ENCODE data around the gene ZNF726. TPM values are rescaled to one million over a fixed set of nuclear protein-coding genes. Genes with fewer than 3 reads are reported as not detected.

Gene ZNF726
- total RNA-seq, 1 experiment from 2014 or later = not detected

- Histone ChIP-seq H3K4me3 (replicated peaks in 1 of 2; ENCODE audit: low read depth in 1 of 2, low read length in 2 of 2) (no peak overlapping the region), H3K27ac (ENCODE audit: low read depth, low read length) (no peak overlapping the region), H3K36me3 (ENCODE audit: control insufficient read depth in 1 of 2, insufficient read depth in 2 of 2, low read length in 2 of 2) (no peaks in the 10 kb centered on the region), H3K27me3 (ENCODE audit: insufficient read depth, low read length) (no peaks in the 10 kb centered on the region), H3K4me2 (ENCODE audit: low read length) (no peak overlapping the region), H3K9me3 (ENCODE audit: control insufficient read depth in 1 of 2, insufficient read depth in 1 of 2, low read depth in 1 of 2, low read length in 2 of 2) (peaks cover 0 to 20% of the 10 kb centered on the region in 2 experiments; a peak in 3 of 4 replicates), H3K9me2 (ENCODE audit: insufficient read depth) (no peaks in the 10 kb centered on the region), H3K79me2 (ENCODE audit: insufficient read depth, low read length) (no peaks in the 10 kb centered on the region), H2AFZ (ENCODE audit: low read depth, low read length, poor library complexity, severe bottlenecking) (no peak overlapping the region), H3K4me1 (ENCODE audit: control insufficient read depth in 1 of 2, insufficient read depth in 2 of 2, low read length in 2 of 2) (no peaks in the 10 kb centered on the region), H4K20me1 (ENCODE audit: insufficient read depth) (no peaks in the 10 kb centered on the region), H3K9ac (ENCODE audit: low read length) (no peak overlapping the region)
- BruUV-seq (replicated peaks) = no TSS peak
- TF ChIP-seq, protein P1, sequence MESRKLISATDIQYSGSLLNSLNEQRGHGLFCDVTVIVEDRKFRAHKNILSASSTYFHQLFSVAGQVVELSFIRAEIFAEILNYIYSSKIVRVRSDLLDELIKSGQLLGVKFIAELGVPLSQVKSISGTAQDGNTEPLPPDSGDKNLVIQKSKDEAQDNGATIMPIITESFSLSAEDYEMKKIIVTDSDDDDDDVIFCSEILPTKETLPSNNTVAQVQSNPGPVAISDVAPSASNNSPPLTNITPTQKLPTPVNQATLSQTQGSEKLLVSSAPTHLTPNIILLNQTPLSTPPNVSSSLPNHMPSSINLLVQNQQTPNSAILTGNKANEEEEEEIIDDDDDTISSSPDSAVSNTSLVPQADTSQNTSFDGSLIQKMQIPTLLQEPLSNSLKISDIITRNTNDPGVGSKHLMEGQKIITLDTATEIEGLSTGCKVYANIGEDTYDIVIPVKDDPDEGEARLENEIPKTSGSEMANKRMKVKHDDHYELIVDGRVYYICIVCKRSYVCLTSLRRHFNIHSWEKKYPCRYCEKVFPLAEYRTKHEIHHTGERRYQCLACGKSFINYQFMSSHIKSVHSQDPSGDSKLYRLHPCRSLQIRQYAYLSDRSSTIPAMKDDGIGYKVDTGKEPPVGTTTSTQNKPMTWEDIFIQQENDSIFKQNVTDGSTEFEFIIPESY (IDR thresholded peaks at IDR 0.05; ENCODE audit: extremely low read depth, insufficient replicate concordance, low read length) = no peak
- TF ChIP-seq CBX3 (IDR thresholded peaks at IDR 0.05; ENCODE audit: low read depth) = no peak
- TF ChIP-seq CTCF (IDR thresholded peaks at IDR 0.05 in 2 of 3, conservative IDR thresholded peaks at IDR 0.05 in 1 of 3; ENCODE audit: borderline replicate concordance in 1 of 3, insufficient read depth in 1 of 3, low read depth in 2 of 3, low read length in 2 of 3) = no peak
- POLR2A ChIA-PET = no interaction called here
- CTCF ChIA-PET = no interaction called here
- ATAC-seq = no peak
- intact Hi-C loops (cut with micrococcal nuclease) = no loop called here
- RAD21 ChIA-PET (ENCODE audit: low non-redundant PET in 1 of 2, low total read pairs in 2 of 2, uncharacterized antibody in 2 of 2, unreplicated experiment in 2 of 2) = no interaction called here
- DNase-seq (ENCODE audit: low read depth, low spot score) = no peak
Observed at GRCh38 chr19:23917856-23918255, 3.2 kb downstream of the ZNF726 start.

- intact Hi-C loops (cut with micrococcal nuclease) = no loop called here
- no peak for ATAC-seq
- no peaks in the 10 kb centered on the region for H3K27me3 ChIP-seq (ENCODE audit: insufficient read depth, low read length)
Observed at GRCh38 chr19:23925285-23925684, 10.6 kb downstream of the ZNF726 start.

More at GRCh38 chr19:23925285-23925684, 10.6 kb downstream of the ZNF726 start:
- ChIA-PET POLR2A (no interaction called here), RAD21 (ENCODE audit: low non-redundant PET in 1 of 2, low total read pairs in 2 of 2, uncharacterized antibody in 2 of 2, unreplicated experiment in 2 of 2) (no interaction called here), CTCF (no interaction called here)
- H3K36me3 ChIP-seq (ENCODE audit: control insufficient read depth in 1 of 2, insufficient read depth in 2 of 2, low read length in 2 of 2) = no peaks in the 10 kb centered on the region
- TF ChIP-seq FOSL1 (IDR thresholded peaks at IDR 0.05; ENCODE audit: low read depth) (no peak), EZH2phosphoT487 (IDR thresholded peaks at IDR 0.05; ENCODE audit: borderline replicate concordance) (no peak), CTCF (IDR thresholded peaks at IDR 0.05 in 2 of 3, conservative IDR thresholded peaks at IDR 0.05 in 1 of 3; ENCODE audit: borderline replicate concordance in 1 of 3, insufficient read depth in 1 of 3, low read depth in 2 of 3, low read length in 2 of 3) (no peak), SIN3A (IDR thresholded peaks at IDR 0.05; ENCODE audit: low read depth) (no peak), EGR1 (IDR thresholded peaks at IDR 0.05; ENCODE audit: low read depth) (no peak)
- H3K79me2 ChIP-seq (ENCODE audit: insufficient read depth, low read length) = no peaks in the 10 kb centered on the region
- H2AFZ ChIP-seq (ENCODE audit: low read depth, low read length, poor library complexity, severe bottlenecking) = no peak overlapping the region
- H3K4me2 ChIP-seq (ENCODE audit: low read length) = no peak overlapping the region
- no peaks in the 10 kb centered on the region for H3K4me1 ChIP-seq (ENCODE audit: control insufficient read depth in 1 of 2, insufficient read depth in 2 of 2, low read length in 2 of 2)
- no peaks in the 10 kb centered on the region for H3K9me2 ChIP-seq (ENCODE audit: insufficient read depth)
- BruUV-seq (replicated peaks) = no TSS peak
- H4K20me1 ChIP-seq (ENCODE audit: insufficient read depth) = no peaks in the 10 kb centered on the region
- DNase-seq (ENCODE audit: low read depth, low spot score) = no peak
- H3K4me3 ChIP-seq (replicated peaks in 1 of 2; ENCODE audit: low read depth in 1 of 2, low read length in 2 of 2) = no peak overlapping the region
- no peak overlapping the region for H3K27ac ChIP-seq (ENCODE audit: low read depth, low read length)
- peaks cover 0 to 5% of the 10 kb centered on the region in 2 experiments; a peak in 3 of 4 replicates for H3K9me3 ChIP-seq (ENCODE audit: control insufficient read depth in 1 of 2, insufficient read depth in 1 of 2, low read depth in 1 of 2, low read length in 2 of 2)
- no peak overlapping the region for H3K9ac ChIP-seq (ENCODE audit: low read length)

Data from HCT116 (cell line).